GM12891 (cell line): ENCODE data around the gene ALKBH7.

ENCODE experiments used
- POLR2A ChIP-seq: IDR thresholded peaks from 2 replicates; pipeline ENCODE4 v1.6.1; 2011; ENCODE audit warnings: low read depth, low read length, control low read depth
- POLR2AphosphoS5 ChIP-seq: IDR thresholded peaks from 2 replicates; pipeline ENCODE4 v1.6.1; 2011; ENCODE audit warnings: low read depth, low read length, control low read depth
- SPI1 ChIP-seq: IDR thresholded peaks from 2 replicates; pipeline ENCODE4 v1.6.1; 2011; ENCODE audit warnings: low read depth, low read length, control low read depth

- TF ChIP-seq POLR2A: no peak
- no peak for TF ChIP-seq SPI1
- no peak for TF ChIP-seq POLR2AphosphoS5
Observed at GRCh38 chr19:6352381-6353165, 20.0 kb upstream of the ALKBH7 start.
